IMR-90 (cell line): ENCODE data around the gene TTC38. TPM values are rescaled to one million over a fixed set of nuclear protein-coding genes. Genes with fewer than 3 reads are reported as not detected.

ENCODE experiments used
- ATAC-seq: fragments of 200-7000 bp; cut with Tn5 transposase; 2 replicates; pipeline ENCODE4 v1.9.1; 2020; ENCODE audit warnings: low read depth, mild to moderate bottlenecking, moderate library complexity
- BruUV-seq: library from RNA; stranded (reverse); fragments of 400-500 nt; replicated peaks from 2 replicates; lab custom pipeline; 2021; lab: Mats Ljungman, UMichigan
- CTCF ChIA-PET: fragments of 300-600 bp; formaldehyde crosslinking; extraction: SDS; loops from one replicate; lab custom pipeline; 2021; ENCODE audit warnings: antibody characterized with exemption; lab: Yijun Ruan, JAX
- POLR2A ChIA-PET: fragments of 300-600 bp; sonication (Branson Sonifier 250); formaldehyde crosslinking; loops from one replicate; lab custom pipeline; 2022; ENCODE audit warnings: antibody characterized with exemption; ENCODE audit not compliant: unreplicated experiment; lab: Charles Lee
- DNase-seq: peaks from one replicate; pipeline ENCODE4 v3.0.0; 2013
- H2AFZ ChIP-seq: replicated peaks from 2 replicates; pipeline ENCODE3; 2013; ENCODE audit warnings: low read length, mild to moderate bottlenecking; ENCODE audit not compliant: poor library complexity
- H2AK5ac ChIP-seq: 2 replicates; pipeline ENCODE4 v1.6.1; 2013; ENCODE audit warnings: low read depth, low read length, inconsistent platforms
- H2AK9ac ChIP-seq: replicated peaks from 2 replicates; pipeline ENCODE3; 2013; ENCODE audit warnings: mild to moderate bottlenecking, low read depth, low read length, moderate library complexity; ENCODE audit not compliant: poor library complexity
- H2BK120ac ChIP-seq: 2 replicates; pipeline ENCODE4 v1.6.1; 2013; ENCODE audit warnings: low read depth, low read length, inconsistent platforms
- H2BK15ac ChIP-seq: 3 replicates; pipeline ENCODE4 v1.6.1; 2013; ENCODE audit warnings: low read depth, low read length, inconsistent platforms
- H2BK20ac ChIP-seq: 2 replicates; pipeline ENCODE4 v1.6.1; 2013; ENCODE audit warnings: low read depth, mild to moderate bottlenecking, inconsistent platforms, low read length, moderate library complexity
- H2BK5ac ChIP-seq: 2 replicates; pipeline ENCODE4 v1.6.1; 2013; ENCODE audit warnings: mild to moderate bottlenecking, low read depth, low read length, inconsistent platforms; ENCODE audit not compliant: poor library complexity, severe bottlenecking
- H3K14ac ChIP-seq: replicated peaks from 2 replicates; pipeline ENCODE4 v1.6.1; 2013; ENCODE audit warnings: low read depth, low read length, inconsistent platforms
- H3K18ac ChIP-seq: 2 replicates; pipeline ENCODE4 v1.6.1; 2013; ENCODE audit warnings: low read depth, low read length, control low read depth
- H3K23ac ChIP-seq: 2 replicates; pipeline ENCODE4 v1.6.1; 2013; ENCODE audit warnings: low read depth, low read length, inconsistent platforms
- H3K27ac ChIP-seq: 2 replicates; pipeline ENCODE4 v1.5.1; 2013; ENCODE audit warnings: mild to moderate bottlenecking, control low read depth, low read length; ENCODE audit not compliant: insufficient read depth
- H3K27me3 ChIP-seq: 2 replicates; pipeline ENCODE4 v1.6.1; 2013; ENCODE audit warnings: low read length; ENCODE audit not compliant: control insufficient read depth, insufficient read depth
- H3K36me3 ChIP-seq: 2 replicates; pipeline ENCODE4 v1.6.1; 2013; ENCODE audit warnings: low read length, mixed read lengths; ENCODE audit not compliant: control insufficient read depth, insufficient read depth
- H3K4ac ChIP-seq: 2 replicates; pipeline ENCODE4 v1.6.1; 2013; ENCODE audit warnings: low read depth, low read length, inconsistent platforms
- H3K4me1 ChIP-seq: 2 replicates; pipeline ENCODE4 v1.6.1; 2013; ENCODE audit warnings: low read length, mixed read lengths; ENCODE audit not compliant: control insufficient read depth, insufficient read depth
- H3K4me2 ChIP-seq: 2 replicates; pipeline ENCODE4 v1.6.1; 2013; ENCODE audit warnings: low read depth, mild to moderate bottlenecking, control low read depth, low read length, moderate library complexity
- H3K4me3 ChIP-seq: 2 replicates; pipeline ENCODE4 v1.5.1; 2013; ENCODE audit warnings: low read depth, mild to moderate bottlenecking, control low read depth, low read length, moderate library complexity; ENCODE audit not compliant: insufficient read depth
- H3K56ac ChIP-seq: 2 replicates; pipeline ENCODE4 v1.6.1; 2013; ENCODE audit warnings: low read length, inconsistent platforms; ENCODE audit not compliant: insufficient read depth; ENCODE audit errors: extremely low read depth
- H3K79me1 ChIP-seq, 2 experiments: 2 replicates each; pipeline ENCODE4 v1.6.1; 2013; ENCODE audit warnings: low read length in 2 of 2, inconsistent platforms in 1 of 2, low read depth in 1 of 2
- H3K9ac ChIP-seq: 2 replicates; pipeline ENCODE4 v1.6.1; 2013; ENCODE audit warnings: low read depth, low read length, control low read depth
- H3K9me1 ChIP-seq: 2 replicates; pipeline ENCODE4 v1.6.1; 2013; ENCODE audit warnings: low read length, inconsistent platforms; ENCODE audit not compliant: insufficient read depth
- H3K9me3 ChIP-seq: 2 replicates; pipeline ENCODE4 v1.6.1; 2013; ENCODE audit warnings: low read length; ENCODE audit not compliant: control insufficient read depth, insufficient read depth
- H4K20me1 ChIP-seq: 2 replicates; pipeline ENCODE4 v1.6.1; 2013; ENCODE audit warnings: low read length, inconsistent platforms; ENCODE audit not compliant: insufficient read depth
- H4K5ac ChIP-seq: 2 replicates; pipeline ENCODE4 v1.6.1; 2013; ENCODE audit warnings: mild to moderate bottlenecking, low read depth, low read length, control low read depth
- H4K8ac ChIP-seq, 2 experiments: 2 replicates each; pipeline ENCODE4 v1.6.1; 2013; ENCODE audit warnings: low read depth in 2 of 2, low read length in 2 of 2, control low read depth in 1 of 2, inconsistent platforms in 1 of 2
- H4K91ac ChIP-seq: 2 replicates; pipeline ENCODE4 v1.6.1; 2013; ENCODE audit warnings: low read depth, low read length, inconsistent platforms; ENCODE audit not compliant: insufficient read depth
- BHLHE40 ChIP-seq: fragments of 150-350 bp; IDR thresholded peaks from 2 replicates; pipeline ENCODE4 v1.6.1; 2016; ENCODE audit warnings: mild to moderate bottlenecking, low read depth, low read length
- WGBS, 2 experiments: methylation state at CpG; one replicate each; pipeline versions ENCODE4 v1.1.5 to v1.1.7; 2013; ENCODE audit warnings: missing lambda C conversion rate in 2 of 2; ENCODE audit not compliant: insufficient read length in 1 of 2; ENCODE audit errors: extremely low coverage in 2 of 2; 5-methylcytosine and 5-hydroxymethylcytosine counted together
- dilution Hi-C: fragments of 300-500 bp; cut with HindIII; formaldehyde crosslinking; loops from one replicate; pipeline ENCODE4 v1.14.3; 2018; ENCODE audit warnings: low sequenced_read_pairs; ENCODE audit not compliant: unreplicated experiment
- in situ Hi-C: fragments of 300-500 bp; cut with MboI; formaldehyde crosslinking; loops from 3 replicates; pipeline ENCODE4 v1.14.3; 2019; ENCODE audit warnings: low sequenced_read_pairs, inconsistent platforms, mixed read lengths
- intact Hi-C: fragments of 100-400 bp; cut with micrococcal nuclease; formaldehyde crosslinking; loops from 2 replicates; pipeline ENCODE4 v1.10.0; 2022
- polyA plus RNA-seq, 3 experiments: library from polyadenylated mRNA; depleted of rRNA; stranded (reverse); fragments of >200 nt; gene quantifications; 2 replicates each; pipeline ENCODE4 v1.2.3, GENCODE V29; 2012; ENCODE audit warnings: low replicate concordance in 1 of 3
- total RNA-seq: library from RNA; depleted of rRNA; stranded (reverse); fragments of >200 nt; gene quantifications from 2 replicates; pipeline ENCODE4 v1.2.3, GENCODE V29; 2012

Gene TTC38
- total and polyA plus RNA-seq, 2 of the 4 experiments (the other 2 are of a cell fraction) = 43.6 to 52.3 TPM

GRCh38 chr22:46329616-46330015 lies 61.8 kb downstream of the TTC38 start:
- Histone ChIP-seq H3K4me3 (no peak overlapping the region), H2BK5ac (no peak overlapping the region), H3K79me1 (peaks cover 4 to 7% of the 10 kb centered on the region in 2 experiments; a peak in 3 of 4 replicates), H2AK5ac (no peak overlapping the region), H2AFZ (no peak overlapping the region), H2BK120ac (no peak overlapping the region), H3K23ac (no peak overlapping the region), H4K20me1 (no peaks in the 10 kb centered on the region), H3K4me2 (no peak overlapping the region), H3K27me3 (no peaks in the 10 kb centered on the region), H3K9me1 (no peaks in the 10 kb centered on the region), H3K4ac (no peak overlapping the region), H3K36me3 (peaks cover 23% of the 10 kb centered on the region), H2AK9ac (no peak overlapping the region), H3K56ac (no peak overlapping the region), H2BK20ac (no peak overlapping the region), H3K9ac (no peak overlapping the region), H4K8ac (no peak overlapping the region), H3K27ac (no peak overlapping the region), H3K9me3 (no peaks in the 10 kb centered on the region), H2BK15ac (no peak overlapping the region), H4K5ac (no peak overlapping the region), H4K91ac (no peak overlapping the region), H3K18ac (no peak overlapping the region), H3K4me1 (no peaks in the 10 kb centered on the region), H3K14ac (no peak overlapping the region)
- in situ Hi-C loops = no loop called here
- no peak for ATAC-seq
- dilution Hi-C loops = no loop called here
- BruUV-seq = no TSS peak
- TF ChIP-seq BHLHE40 = no peak
- WGBS, 2 experiments = no CpG with 5 or more reads among the region's 8 CpGs
- ChIA-PET POLR2A (no interaction called here), CTCF (no interaction called here)
- intact Hi-C loops = no loop called here
- DNase-seq = no peak
